ENCODE measurements around the gene FKBP3. TPM values are rescaled to one million over a fixed set of nuclear protein-coding genes. Genes with fewer than 3 reads are reported as not detected.

FKBP3 gene
- total and polyA plus RNA-seq, 2 of the 4 experiments (the other 2 are of a cell fraction): 8.6 to 45.3 TPM

Small RNAs within 50 kb of the gene (microRNA-seq; reads per million reads assigned to microRNA genes)
- not detected for gene RF00151 (ENCODE audit: insufficient read depth, insufficient read length)
- gene SNORD127 (ENCODE audit: insufficient read depth, insufficient read length): 11.4 reads per million, percentile 20 among the genes with 10 or more reads in this experiment

Small RNAs within 50 kb of the gene (small RNA-seq; reads per million reads assigned to genes)
- 0 reads per million in 5 experiments for gene RF00151
- gene SNORD127: 206 to 19,370 (median 583) reads per million in 5 experiments

Other genes with a start within 250 kb of the FKBP3 start
- gene KLHL28, start 172.5 kb downstream of the FKBP3 start, total RNA-seq (2012; rRNA removed): 7.7 and 11.4 TPM in 2 replicates
- gene KLHL28, start 172.5 kb downstream of the FKBP3 start, polyA plus RNA-seq (2012; rRNA removed): 2.5 and 2.9 TPM in 2 replicates
- gene TOGARAM1, start 172.3 kb downstream of the FKBP3 start, total RNA-seq (2012; rRNA removed): 11.1 and 13.4 TPM in 2 replicates
- 2.5 and 3.1 TPM in 2 replicates for gene TOGARAM1, start 172.3 kb downstream of the FKBP3 start, polyA plus RNA-seq (2012; rRNA removed)
- gene PRPF39, start 50.4 kb downstream of the FKBP3 start, total RNA-seq (2012; rRNA removed): 25.6 and 29.6 TPM in 2 replicates
- 13.1 and 18.1 TPM in 2 replicates for gene PRPF39, start 50.4 kb downstream of the FKBP3 start, polyA plus RNA-seq (2012; rRNA removed)
- gene FANCM, start 1.4 kb upstream of the FKBP3 start, total RNA-seq (2012; rRNA removed): 7.0 and 10.3 TPM in 2 replicates
- gene FANCM, start 1.4 kb upstream of the FKBP3 start, polyA plus RNA-seq (2012; rRNA removed): 1.7 TPM in 2 replicates
- 18.6 and 29.7 TPM in 2 replicates for gene MIS18BP1, start 118.7 kb upstream of the FKBP3 start, total RNA-seq (2012; rRNA removed)
- gene MIS18BP1, start 118.7 kb upstream of the FKBP3 start, polyA plus RNA-seq (2012; rRNA removed): 8.6 and 10.6 TPM in 2 replicates